Glutamatergic neuron (in vitro differentiated cells): ENCODE measurements around the gene LRP1B. TPM values are rescaled to one million over a fixed set of nuclear protein-coding genes. Genes with fewer than 3 reads are reported as not detected.

ENCODE experiments used
- DNase-seq: peaks from one replicate; pipeline ENCODE4 v3.0.0; 2022
- H3K27ac Mint-ChIP-seq: one replicate; pipeline ENCODE4 v1.8.0; 2020; ENCODE audit warnings: mild to moderate bottlenecking, mixed read lengths, inconsistent platforms; ENCODE audit not compliant: unreplicated experiment
- H3K27me3 Mint-ChIP-seq: one replicate; pipeline ENCODE4 v1.8.0; 2020; ENCODE audit warnings: mild to moderate bottlenecking, moderate library complexity, mixed read lengths, inconsistent platforms; ENCODE audit not compliant: unreplicated experiment
- H3K36me3 Mint-ChIP-seq: one replicate; pipeline ENCODE4 v1.8.0; 2020; ENCODE audit warnings: mild to moderate bottlenecking, mixed read lengths, inconsistent platforms; ENCODE audit not compliant: unreplicated experiment
- H3K4me1 Mint-ChIP-seq: one replicate; pipeline ENCODE4 v1.8.0; 2020; ENCODE audit warnings: mild to moderate bottlenecking, low read depth, mixed read lengths, inconsistent platforms; ENCODE audit not compliant: unreplicated experiment
- H3K4me3 Mint-ChIP-seq: one replicate; pipeline ENCODE4 v1.8.0; 2020; ENCODE audit warnings: mild to moderate bottlenecking, mixed read lengths, inconsistent platforms; ENCODE audit not compliant: unreplicated experiment
- H3K9me3 Mint-ChIP-seq: one replicate; pipeline ENCODE4 v1.8.0; 2020; ENCODE audit warnings: mild to moderate bottlenecking, moderate library complexity, mixed read lengths, inconsistent platforms; ENCODE audit not compliant: unreplicated experiment
- CTCF ChIP-seq: fragments of 200-600 bp; sonication (generic); IDR thresholded peaks from one replicate; pipeline ENCODE4 v1.5.0; 2021; ENCODE audit not compliant: partially characterized antibody, unreplicated experiment
- total RNA-seq: library from RNA; stranded (reverse); fragmentation: NEBNext Ultra II Directional; extraction: Animal tissue kit (Norgen Biotek cat#: 25700); gene quantifications from one replicate; pipeline ENCODE4 v1.2.1, GENCODE V29; 2021; ENCODE audit not compliant: unreplicated experiment

Gene LRP1B
- total RNA-seq, 1 donor from 2014 or later, result 28.7 TPM

- no peak for DNase-seq
- no peak for TF ChIP-seq CTCF
- Mint-ChIP-seq H3K4me1 (no peaks in the 10 kb centered on the region), H3K27ac (no peak overlapping the region), H3K27me3 (no peaks in the 10 kb centered on the region), H3K4me3 (no peak overlapping the region), H3K36me3 (no peaks in the 10 kb centered on the region), H3K9me3 (peaks cover 2% of the 10 kb centered on the region)
Observed at GRCh38 chr2:141805302-141805701, 325.5 kb downstream of the LRP1B start.

GRCh38 chr2:141796449-141796848, 334.4 kb downstream of the LRP1B start:
- DNase-seq, result no peak
- no peak overlapping the region for H3K4me3 Mint-ChIP-seq
- no peaks in the 10 kb centered on the region for H3K4me1 Mint-ChIP-seq
- TF ChIP-seq CTCF, result no peak
- H3K27ac Mint-ChIP-seq, result no peak overlapping the region
- H3K27me3 Mint-ChIP-seq, result no peaks in the 10 kb centered on the region
- peaks cover 5% of the 10 kb centered on the region for H3K36me3 Mint-ChIP-seq
- H3K9me3 Mint-ChIP-seq, result no peaks in the 10 kb centered on the region

- no peak overlapping the region for H3K27ac Mint-ChIP-seq
Observed at GRCh38 chr2:141791521-141791920, 339.3 kb downstream of the LRP1B start.

GRCh38 chr2:141782574-141782973, 348.2 kb downstream of the LRP1B start:
- peaks cover 48% of the 10 kb centered on the region for H3K4me1 Mint-ChIP-seq
- TF ChIP-seq CTCF, result no peak
- no peaks in the 10 kb centered on the region for H3K36me3 Mint-ChIP-seq
- peak overlapping the region; percentile 88 for H3K27ac Mint-ChIP-seq
- H3K27me3 Mint-ChIP-seq, result peaks cover 8% of the 10 kb centered on the region
- H3K4me3 Mint-ChIP-seq, result peak overlapping the region; percentile 14
- no peak for DNase-seq
- peaks cover 5% of the 10 kb centered on the region for H3K9me3 Mint-ChIP-seq

More at GRCh38 chr2:141791521-141791920, 339.3 kb downstream of the LRP1B start:
- peaks cover 3% of the 10 kb centered on the region for H3K4me1 Mint-ChIP-seq
- no peak for DNase-seq
- H3K4me3 Mint-ChIP-seq, result no peak overlapping the region
- H3K36me3 Mint-ChIP-seq, result peaks cover 3% of the 10 kb centered on the region
- H3K9me3 Mint-ChIP-seq, result no peaks in the 10 kb centered on the region
- no peak for TF ChIP-seq CTCF
- H3K27me3 Mint-ChIP-seq, result no peaks in the 10 kb centered on the region

- Mint-ChIP-seq H3K27me3 (peaks cover 5% of the 10 kb centered on the region), H3K4me1 (peaks cover 37% of the 10 kb centered on the region), H3K36me3 (no peaks in the 10 kb centered on the region), H3K27ac (peak overlapping the region; percentile 44), H3K4me3 (no peak overlapping the region), H3K9me3 (peaks cover 5% of the 10 kb centered on the region)
- no peak for TF ChIP-seq CTCF
- DNase-seq, result no peak
Observed at GRCh38 chr2:141778315-141778835, 352.4 kb downstream of the LRP1B start.
